ENCODE results near the gene CXCL1.

GRCh38 chr4:73850261-73850970, 18.8 kb upstream of the CXCL1 start:
- TF ChIP-seq CTCF (conservative IDR thresholded peaks at IDR 0.05 in 1 of 2, IDR thresholded peaks at IDR 0.05 in 1 of 2; ENCODE audit: low read depth in 1 of 2, low read length in 2 of 2), result no peak
- TF ChIP-seq EZH2 (IDR thresholded peaks at IDR 0.05; ENCODE audit: low read length, missing control alignments), result no peak
